OCI-LY1 (cell line): ENCODE data around the gene HAPLN3.

ENCODE experiments used
- CTCF ChIP-seq: fragments of 200-600 bp; sonication (generic), shearing (Covaris generic); IDR thresholded peaks from 2 replicates; pipeline ENCODE4 v1.5.1; 2017; ENCODE audit warnings: mild to moderate bottlenecking, antibody characterized with exemption, low read length, moderate library complexity, mixed read lengths
- EZH2 ChIP-seq: fragments of 200-600 bp; sonication (generic), shearing (Covaris generic); IDR thresholded peaks from 2 replicates; pipeline ENCODE4 v1.8.0; 2017; ENCODE audit warnings: borderline replicate concordance, mixed run types, mild to moderate bottlenecking, antibody characterized with exemption, low read length, moderate library complexity, mixed read lengths

GRCh38 chr15:88865498-88866099, 29.7 kb downstream of the HAPLN3 start:
- TF ChIP-seq CTCF, result no peak
- TF ChIP-seq EZH2, result no peak
